GM11168 (cell line): Measurements from ENCODE around the gene UCK2.

ENCODE experiments used
- in situ Hi-C: fragments of 300-500 bp; cut with MboI; formaldehyde crosslinking; loops from one replicate; pipeline ENCODE4 v1.12.0; 2022; ENCODE audit warnings: low sequenced_read_pairs; ENCODE audit not compliant: unreplicated experiment

The UCK2 gene

GRCh38 chr1:165833358-165833757, 5.9 kb downstream of the UCK2 start:
- in situ Hi-C loops, result no loop called here

- in situ Hi-C loops, result no loop called here
Measured at GRCh38 chr1:165834229-165834628, 6.8 kb downstream of the UCK2 start.

- in situ Hi-C loops, result no loop called here
Measured at GRCh38 chr1:165834881-165835280, 7.5 kb downstream of the UCK2 start.

GRCh38 chr1:165836664-165837482, 9.5 kb downstream of the UCK2 start:
- in situ Hi-C loops, result no loop called here

GRCh38 chr1:165837838-165838364, 10.5 kb downstream of the UCK2 start:
- in situ Hi-C loops, result no loop called here

GRCh38 chr1:165840423-165840822, 13.0 kb downstream of the UCK2 start:
- in situ Hi-C loops, result no loop called here

GRCh38 chr1:165841582-165842017, 14.2 kb downstream of the UCK2 start:
- in situ Hi-C loops, result no loop called here

- in situ Hi-C loops, result no loop called here
Measured at GRCh38 chr1:165842023-165842670, 14.7 kb downstream of the UCK2 start.

GRCh38 chr1:165842671-165843129, 15.3 kb downstream of the UCK2 start:
- in situ Hi-C loops, result no loop called here

GRCh38 chr1:165843304-165843703, 15.9 kb downstream of the UCK2 start:
- in situ Hi-C loops, result no loop called here

GRCh38 chr1:165844114-165844798, 16.8 kb downstream of the UCK2 start:
- in situ Hi-C loops, result no loop called here

GRCh38 chr1:165844933-165845332, 17.5 kb downstream of the UCK2 start:
- in situ Hi-C loops, result no loop called here

GRCh38 chr1:165845569-165845968, 18.2 kb downstream of the UCK2 start:
- in situ Hi-C loops, result no loop called here

- in situ Hi-C loops, result no loop called here
Measured at GRCh38 chr1:165845992-165846748, 18.8 kb downstream of the UCK2 start.

GRCh38 chr1:165847486-165847885, 20.1 kb downstream of the UCK2 start:
- in situ Hi-C loops, result no loop called here

- in situ Hi-C loops, result no loop called here
Measured at GRCh38 chr1:165849353-165850133, 22.1 kb downstream of the UCK2 start.

- in situ Hi-C loops, result no loop called here
Measured at GRCh38 chr1:165851034-165851658, 23.7 kb downstream of the UCK2 start.

- in situ Hi-C loops, result no loop called here
Measured at GRCh38 chr1:165852871-165853270, 25.5 kb downstream of the UCK2 start.

- in situ Hi-C loops, result no loop called here
Measured at GRCh38 chr1:165853528-165854075, 26.2 kb downstream of the UCK2 start.
